Right lobe of liver (tissue), 4 donors: ENCODE measurements around the gene TRAPPC2B.

Experiments
- POLR2A ChIP-seq: fragments of 450-650 bp; IDR thresholded peaks from one replicate; pipeline ENCODE4 v1.6.1; 2017; ENCODE audit warnings: antibody characterized with exemption, mild to moderate bottlenecking
- TF ChIP-seq, protein P1 (sequence below), 4 donors: fragments of 200-600 bp in 3 of 4; fragments of 450-650 bp in 1 of 4; IDR thresholded peaks; one replicate each; pipeline versions ENCODE4 v1.5.1 to v1.8.0; 2016 to 2022; ENCODE audit warnings: antibody characterized with exemption in 4 of 4, mild to moderate bottlenecking in 2 of 4
- donor health status: DM: no; HTN: no; CAD: no.
- donor health status: DM: no; HTN: no; CAD: no.
- donor health status: DM: no; HTN: yes; CAD: no.

DNA sequence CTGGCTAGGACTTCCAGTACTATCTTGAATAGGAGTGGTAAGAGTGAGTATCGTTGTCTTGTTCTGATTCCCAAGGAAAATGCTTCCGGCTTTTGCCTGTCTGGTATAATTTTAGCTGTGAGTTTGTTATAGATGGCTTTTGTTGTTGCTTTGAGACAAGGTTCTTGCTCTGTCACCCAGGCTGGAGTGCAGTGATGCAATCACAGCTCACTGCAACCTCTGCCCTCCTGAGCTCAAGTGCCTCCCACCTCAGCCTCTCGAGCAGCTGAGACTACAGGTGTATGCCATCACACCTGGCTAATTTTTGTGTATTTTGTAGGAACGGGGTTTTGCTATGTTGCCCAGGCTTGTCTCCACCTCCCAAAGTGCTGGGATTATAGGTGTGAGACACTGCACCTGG lies 49.2 kb upstream of the TRAPPC2B start:
- TF ChIP-seq, protein P1, sequence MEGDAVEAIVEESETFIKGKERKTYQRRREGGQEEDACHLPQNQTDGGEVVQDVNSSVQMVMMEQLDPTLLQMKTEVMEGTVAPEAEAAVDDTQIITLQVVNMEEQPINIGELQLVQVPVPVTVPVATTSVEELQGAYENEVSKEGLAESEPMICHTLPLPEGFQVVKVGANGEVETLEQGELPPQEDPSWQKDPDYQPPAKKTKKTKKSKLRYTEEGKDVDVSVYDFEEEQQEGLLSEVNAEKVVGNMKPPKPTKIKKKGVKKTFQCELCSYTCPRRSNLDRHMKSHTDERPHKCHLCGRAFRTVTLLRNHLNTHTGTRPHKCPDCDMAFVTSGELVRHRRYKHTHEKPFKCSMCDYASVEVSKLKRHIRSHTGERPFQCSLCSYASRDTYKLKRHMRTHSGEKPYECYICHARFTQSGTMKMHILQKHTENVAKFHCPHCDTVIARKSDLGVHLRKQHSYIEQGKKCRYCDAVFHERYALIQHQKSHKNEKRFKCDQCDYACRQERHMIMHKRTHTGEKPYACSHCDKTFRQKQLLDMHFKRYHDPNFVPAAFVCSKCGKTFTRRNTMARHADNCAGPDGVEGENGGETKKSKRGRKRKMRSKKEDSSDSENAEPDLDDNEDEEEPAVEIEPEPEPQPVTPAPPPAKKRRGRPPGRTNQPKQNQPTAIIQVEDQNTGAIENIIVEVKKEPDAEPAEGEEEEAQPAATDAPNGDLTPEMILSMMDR (IDR thresholded peaks at IDR 0.05) = no peak
- TF ChIP-seq POLR2A = no peak
